ENCODE measurements around the gene NUDT17. TPM values are rescaled to one million over a fixed set of nuclear protein-coding genes. Genes with fewer than 3 reads are reported as not detected.

The NUDT17 gene
- total and polyA plus RNA-seq, 2 donors (not counting 1 experiment from before 2014, with no cell fraction given): 7.7 TPM

- Histone ChIP-seq H3K27me3 (replicated peaks in 1 of 4; ENCODE audit: control extremely low read depth in 1 of 4, control insufficient read depth in 3 of 4, insufficient read depth in 4 of 4, low read length in 3 of 4) (no peaks in the 10 kb centered on the region), H2AFZ (ENCODE audit: insufficient read depth, low read depth, low read length, poor library complexity, severe bottlenecking) (no peak overlapping the region), H3K9me3 (ENCODE audit: control extremely low read depth in 1 of 3, control insufficient read depth in 2 of 3, insufficient read depth in 1 of 3, low read length in 2 of 3) (no peaks in the 10 kb centered on the region), H3K27ac (ENCODE audit: low read length in 2 of 2) (no peak overlapping the region), H3K4me2 (replicated peaks; ENCODE audit: low read depth, low read length, poor library complexity, severe bottlenecking) (no peak overlapping the region), H3K9ac (ENCODE audit: low read length) (no peak overlapping the region), H3K36me3 (replicated peaks in 1 of 2; ENCODE audit: control extremely low read depth in 1 of 2, control insufficient read depth in 1 of 2, extremely low read depth in 1 of 2, insufficient read depth in 2 of 2, low read length in 1 of 2) (no peaks in the 10 kb centered on the region), H3K4me1 (ENCODE audit: control insufficient read depth in 2 of 2, insufficient read depth in 2 of 2, low read length in 2 of 2) (no peaks in the 10 kb centered on the region), H3K4me3 (ENCODE audit: control extremely low read depth in 1 of 5, extremely low read depth in 1 of 5, insufficient read depth in 1 of 5, low read depth in 2 of 5, low read length in 4 of 5) (no peak overlapping the region), H3K79me2 (ENCODE audit: control insufficient read depth, insufficient read depth, low read length) (no peaks in the 10 kb centered on the region), H4K20me1 (ENCODE audit: control insufficient read depth, insufficient read depth, low read length, poor library complexity, severe bottlenecking) (no peaks in the 10 kb centered on the region)
- ATAC-seq (ENCODE audit: low read depth): no peak
- WGBS (ENCODE audit: insufficient coverage): 100% methylated on average over 1 of the region's 1 CpG
- TF ChIP-seq CTCF (IDR thresholded peaks at IDR 0.05) (no peak), EZH2 (IDR thresholded peaks at IDR 0.05; ENCODE audit: borderline replicate concordance, insufficient read depth, low read depth, low read length, poor library complexity, severe bottlenecking) (no peak)
- H3K27ac Mint-ChIP-seq: no peak overlapping the region
- CTCF ChIA-PET: interaction anchor here (0.8 to 2.1 kb wide), 5 partner anchors 11 to 122 kb away, joined by 3 to 9 read pairs (median 3); no protein-coding TSS in a partner anchor
- no peaks in the 10 kb centered on the region for H3K4me1 Mint-ChIP-seq
- no peaks in the 10 kb centered on the region for H3K9me3 Mint-ChIP-seq (ENCODE audit: insufficient read depth)
- POLR2A ChIA-PET: no interaction called here
- H3K4me3 Mint-ChIP-seq: no peak overlapping the region
- DNase-seq: no peak
- H3K27me3 Mint-ChIP-seq: no peaks in the 10 kb centered on the region
- intact Hi-C loops (cut with micrococcal nuclease): no loop called here
Measured at GRCh38 chr1:145895471-145895870, 50.0 kb downstream of the NUDT17 start.

GRCh38 chr1:145897969-145898368, 52.5 kb downstream of the NUDT17 start:
- no peak overlapping the region for H3K4me3 Mint-ChIP-seq
- Histone ChIP-seq H3K4me2 (replicated peaks; ENCODE audit: low read depth, low read length, poor library complexity, severe bottlenecking) (no peak overlapping the region), H3K27ac (ENCODE audit: low read length in 2 of 2) (no peak overlapping the region), H4K20me1 (ENCODE audit: control insufficient read depth, insufficient read depth, low read length, poor library complexity, severe bottlenecking) (no peaks in the 10 kb centered on the region), H3K27me3 (replicated peaks in 1 of 4; ENCODE audit: control extremely low read depth in 1 of 4, control insufficient read depth in 3 of 4, insufficient read depth in 4 of 4, low read length in 3 of 4) (no peaks in the 10 kb centered on the region), H3K79me2 (ENCODE audit: control insufficient read depth, insufficient read depth, low read length) (no peaks in the 10 kb centered on the region), H3K36me3 (replicated peaks in 1 of 2; ENCODE audit: control extremely low read depth in 1 of 2, control insufficient read depth in 1 of 2, extremely low read depth in 1 of 2, insufficient read depth in 2 of 2, low read length in 1 of 2) (no peaks in the 10 kb centered on the region), H3K9ac (ENCODE audit: low read length) (no peak overlapping the region), H3K9me3 (ENCODE audit: control extremely low read depth in 1 of 3, control insufficient read depth in 2 of 3, insufficient read depth in 1 of 3, low read length in 2 of 3) (no peaks in the 10 kb centered on the region), H2AFZ (ENCODE audit: insufficient read depth, low read depth, low read length, poor library complexity, severe bottlenecking) (no peak overlapping the region), H3K4me1 (ENCODE audit: control insufficient read depth in 2 of 2, insufficient read depth in 2 of 2, low read length in 2 of 2) (no peaks in the 10 kb centered on the region), H3K4me3 (ENCODE audit: control extremely low read depth in 1 of 5, extremely low read depth in 1 of 5, insufficient read depth in 1 of 5, low read depth in 2 of 5, low read length in 4 of 5) (no peak overlapping the region)
- H3K9me3 Mint-ChIP-seq (ENCODE audit: insufficient read depth): no peaks in the 10 kb centered on the region
- TF ChIP-seq CTCF (IDR thresholded peaks at IDR 0.05) (no peak), EZH2 (IDR thresholded peaks at IDR 0.05; ENCODE audit: borderline replicate concordance, insufficient read depth, low read depth, low read length, poor library complexity, severe bottlenecking) (no peak)
- POLR2A ChIA-PET: no interaction called here
- no peak overlapping the region for H3K27ac Mint-ChIP-seq
- DNase-seq (no peak), ATAC-seq (ENCODE audit: low read depth) (no peak)
- no peaks in the 10 kb centered on the region for H3K27me3 Mint-ChIP-seq
- H3K4me1 Mint-ChIP-seq: no peaks in the 10 kb centered on the region
- 100% methylated on average over 1 of the region's 1 CpG for WGBS (ENCODE audit: insufficient coverage)
- CTCF ChIA-PET: no interaction called here
- intact Hi-C loops (cut with micrococcal nuclease): no loop called here

Small RNA genes lying within 50 kb of the gene (small RNA-seq; reads per million reads assigned to genes)
- gene MIR6736 (ENCODE audit: insufficient read length, low read depth, low replicate concordance): not detected

Other genes with a start within 250 kb of the NUDT17 start
- 46.8 and 47.8 TPM in 2 replicates for gene GPR89A, start 237.6 kb upstream of the NUDT17 start, total RNA-seq
- gene GPR89A, start 237.6 kb upstream of the NUDT17 start, polyA plus RNA-seq: 11.4 and 13.7 TPM in 2 replicates
- 0.34 TPM in 1 of 2 replicates, not detected in the other for gene PDZK1, start 138.3 kb upstream of the NUDT17 start, total RNA-seq
- gene PDZK1, start 138.3 kb upstream of the NUDT17 start, polyA plus RNA-seq: 0.22 TPM in 1 of 2 replicates, not detected in the other
- 0.15 TPM in 1 of 2 replicates, not detected in the other for gene CD160, start 126.1 kb upstream of the NUDT17 start, total RNA-seq
- gene CD160, start 126.1 kb upstream of the NUDT17 start, polyA plus RNA-seq: 0.10 TPM in 1 of 2 replicates, not detected in the other
- 19.8 and 21.7 TPM in 2 replicates for gene RNF115, start 21.5 kb upstream of the NUDT17 start, total RNA-seq
- gene RNF115, start 21.5 kb upstream of the NUDT17 start, polyA plus RNA-seq: 4.6 and 6.2 TPM in 2 replicates
- 48.0 and 49.3 TPM in 2 replicates for gene POLR3C, start 21.4 kb upstream of the NUDT17 start, total RNA-seq
- 27.8 and 36.5 TPM in 2 replicates for gene POLR3C, start 21.4 kb upstream of the NUDT17 start, polyA plus RNA-seq
- gene PIAS3, start 13.5 kb downstream of the NUDT17 start, total RNA-seq: 45.0 and 51.0 TPM in 2 replicates
- gene PIAS3, start 13.5 kb downstream of the NUDT17 start, polyA plus RNA-seq: 15.9 and 23.2 TPM in 2 replicates
- not detected in 2 replicates for gene ANKRD35, start 40.2 kb downstream of the NUDT17 start, total RNA-seq
- gene ANKRD35, start 40.2 kb downstream of the NUDT17 start, polyA plus RNA-seq: 0.04 TPM in 1 of 2 replicates, not detected in the other
- gene ITGA10, start 64.4 kb downstream of the NUDT17 start, total RNA-seq: 6.2 and 8.9 TPM in 2 replicates
- 1.6 and 2.1 TPM in 2 replicates for gene ITGA10, start 64.4 kb downstream of the NUDT17 start, polyA plus RNA-seq
- gene PEX11B, start 73.1 kb downstream of the NUDT17 start, total RNA-seq: 39.1 and 48.1 TPM in 2 replicates
- gene PEX11B, start 73.1 kb downstream of the NUDT17 start, polyA plus RNA-seq: 16.5 and 20.8 TPM in 2 replicates
- 134 and 137 TPM in 2 replicates for gene RBM8A, start 81.9 kb downstream of the NUDT17 start, total RNA-seq
- 169 and 270 TPM in 2 replicates for gene RBM8A, start 81.9 kb downstream of the NUDT17 start, polyA plus RNA-seq
- 31.7 and 32.2 TPM in 2 replicates for gene LIX1L, start 112.4 kb downstream of the NUDT17 start, total RNA-seq
- gene LIX1L, start 112.4 kb downstream of the NUDT17 start, polyA plus RNA-seq: 13.6 and 14.4 TPM in 2 replicates
- gene ANKRD34A, start 118.9 kb downstream of the NUDT17 start, total RNA-seq: 1.8 and 2.8 TPM in 2 replicates
- 0.56 and 0.86 TPM in 2 replicates for gene ANKRD34A, start 118.9 kb downstream of the NUDT17 start, polyA plus RNA-seq
- 26.3 and 33.3 TPM in 2 replicates for gene POLR3GL, start 119.1 kb downstream of the NUDT17 start, total RNA-seq
- gene POLR3GL, start 119.1 kb downstream of the NUDT17 start, polyA plus RNA-seq: 17.6 and 18.4 TPM in 2 replicates
- 522 and 542 TPM in 2 replicates for gene TXNIP, start 150.9 kb downstream of the NUDT17 start, total RNA-seq
- gene TXNIP, start 150.9 kb downstream of the NUDT17 start, polyA plus RNA-seq: 591 and 1,651 TPM in 2 replicates
- not detected in 2 replicates for gene HJV, start 176.1 kb downstream of the NUDT17 start, total RNA-seq
- gene HJV, start 176.1 kb downstream of the NUDT17 start, polyA plus RNA-seq: not detected in 2 replicates